ENCODE measurements around the gene ALKBH4.
"Not testable (repeated sequence)": the region's sequence is repeated elsewhere in the genome, so short reads cannot be mapped to it uniquely, and the experiment has no call there.

The ALKBH4 gene

GRCh38 chr7:102454932-102455331 is 9.7 kb downstream of the ALKBH4 start:
- DNase-seq (ENCODE audit: low read depth in 2 of 2), result not testable (repeated sequence)

DNA sequence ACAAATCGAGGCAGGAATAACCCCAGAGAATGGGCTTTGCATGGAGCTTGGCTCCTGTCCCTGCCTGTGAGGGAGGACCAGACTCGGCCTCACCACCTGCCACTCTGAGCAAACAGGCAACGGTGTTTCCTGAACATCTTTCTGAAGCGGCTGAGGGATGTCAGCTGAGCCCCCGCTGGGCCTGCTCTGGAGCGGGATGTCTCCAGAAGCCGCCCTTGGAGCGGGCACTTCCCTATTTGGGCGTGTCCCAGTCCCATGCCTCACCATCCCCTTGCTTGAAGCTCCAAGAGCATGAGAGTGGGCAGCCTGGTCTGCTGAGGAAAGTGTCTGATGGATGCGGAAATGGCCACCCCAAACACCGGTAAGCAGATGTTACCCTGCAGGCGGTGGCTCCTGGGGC is 10.2 kb downstream of the ALKBH4 start:
- DNase-seq (ENCODE audit: low read depth in 2 of 2), result no peak

DNA sequence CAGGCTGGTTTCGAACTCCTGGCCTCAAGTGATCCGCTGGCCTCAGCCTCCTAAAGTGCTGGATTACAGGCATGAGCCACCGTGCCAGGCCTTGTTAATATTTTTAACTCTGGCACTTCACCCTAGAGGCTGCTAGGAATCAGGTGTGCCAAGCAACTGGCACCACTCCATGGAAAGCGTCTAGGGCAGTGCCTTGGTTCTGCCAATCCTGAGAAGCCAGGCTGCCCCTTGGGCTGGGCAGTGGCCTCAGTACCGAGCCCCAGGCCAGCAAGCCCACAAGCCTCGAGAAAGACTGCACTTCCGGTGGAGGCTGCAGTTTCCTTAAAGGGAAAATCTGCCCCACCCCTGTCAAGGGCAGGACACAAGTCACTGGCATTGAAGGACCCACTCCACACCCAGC is 11.3 kb downstream of the ALKBH4 start:
- DNase-seq (ENCODE audit: low read depth in 2 of 2), result no peak

- DNase-seq (ENCODE audit: low read depth in 2 of 2), result no peak
These were observed 12.2 kb downstream of the ALKBH4 start for GRCh38 chr7:102452451-102452850.

- DNase-seq (ENCODE audit: low read depth in 2 of 2), result no peak
These were observed 13.2 kb downstream of the ALKBH4 start for GRCh38 chr7:102451371-102452054.

DNA sequence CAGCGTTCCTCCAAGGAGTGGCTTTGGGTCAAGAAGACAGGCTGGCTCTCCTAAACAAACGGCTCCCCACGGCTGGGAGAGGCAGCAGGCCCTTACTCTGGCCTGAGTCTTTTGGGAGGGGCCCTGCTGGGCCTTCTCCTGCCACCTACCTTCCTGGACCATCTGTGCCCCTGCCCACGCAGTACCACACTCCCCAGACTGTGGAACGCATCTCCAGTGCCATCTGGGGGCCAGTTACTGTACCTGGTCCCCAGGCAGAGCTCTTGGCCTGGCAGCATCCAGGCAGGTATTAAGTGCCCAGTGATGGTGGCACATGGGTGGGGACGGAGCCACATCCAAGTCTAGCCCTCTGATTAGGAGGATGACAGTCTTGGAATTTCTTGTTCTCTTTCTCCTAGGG is 14.4 kb downstream of the ALKBH4 start:
- DNase-seq (ENCODE audit: low read depth in 2 of 2), result peak in 1 of 2 donors; percentile 36

GRCh38 chr7:102449136-102449535 is 15.5 kb downstream of the ALKBH4 start:
- no peak for DNase-seq (ENCODE audit: low read depth in 2 of 2)

DNA sequence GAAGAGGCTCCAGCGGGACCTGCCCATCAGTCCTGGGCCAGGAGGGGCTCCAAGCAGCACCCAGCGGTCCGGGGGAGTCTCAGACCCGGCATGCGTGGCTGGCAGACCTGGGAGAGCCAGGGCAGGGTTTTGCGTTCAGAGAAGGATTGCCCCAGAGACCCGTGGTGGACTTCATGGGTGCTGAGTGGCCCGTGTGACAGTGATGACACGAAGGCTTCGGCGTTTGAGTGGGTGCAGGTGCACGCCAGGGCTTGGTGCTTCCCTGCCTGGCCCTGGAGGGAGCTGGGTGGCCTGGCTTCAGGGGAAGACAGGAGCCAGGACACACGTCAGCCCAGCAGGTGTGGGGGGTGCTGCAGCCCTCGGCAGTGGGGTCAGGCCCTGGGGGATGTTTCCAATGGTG is 17.4 kb downstream of the ALKBH4 start:
- DNase-seq (ENCODE audit: low read depth in 2 of 2), result no peak

DNA sequence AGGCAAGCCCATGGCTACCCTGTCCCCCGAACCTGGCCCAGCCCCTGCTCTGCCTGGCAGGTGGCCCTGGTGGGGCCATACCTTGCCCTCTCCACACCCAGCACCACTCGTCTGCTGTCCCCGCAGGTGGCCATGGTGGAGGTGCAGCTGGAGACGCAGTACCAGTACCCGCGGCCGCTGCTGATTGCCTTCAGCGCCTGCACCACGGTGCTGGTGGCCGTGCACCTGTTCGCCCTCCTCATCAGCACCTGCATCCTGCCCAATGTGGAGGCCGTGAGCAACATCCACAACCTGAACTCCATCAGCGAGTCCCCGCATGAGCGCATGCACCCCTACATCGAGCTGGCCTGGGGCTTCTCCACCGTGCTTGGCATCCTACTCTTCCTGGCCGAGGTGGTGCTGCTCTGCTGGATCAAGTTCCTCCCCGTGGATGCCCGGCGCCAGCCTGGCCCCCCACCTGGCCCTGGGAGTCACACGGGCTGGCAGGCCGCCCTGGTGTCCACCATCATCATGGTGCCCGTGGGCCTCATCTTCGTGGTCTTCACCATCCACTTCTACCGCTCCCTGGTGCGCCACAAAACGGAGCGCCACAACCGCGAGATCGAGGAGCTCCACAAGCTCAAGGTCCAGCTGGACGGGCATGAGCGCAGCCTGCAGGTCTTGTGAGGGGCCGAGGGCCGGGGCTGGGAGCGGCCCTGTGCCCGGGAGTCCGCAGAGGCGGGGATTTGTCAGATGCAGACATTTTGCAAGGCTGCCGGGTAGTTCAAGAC is 18.1 kb downstream of the ALKBH4 start:
- DNase-seq (ENCODE audit: low read depth in 2 of 2), result no peak

DNA sequence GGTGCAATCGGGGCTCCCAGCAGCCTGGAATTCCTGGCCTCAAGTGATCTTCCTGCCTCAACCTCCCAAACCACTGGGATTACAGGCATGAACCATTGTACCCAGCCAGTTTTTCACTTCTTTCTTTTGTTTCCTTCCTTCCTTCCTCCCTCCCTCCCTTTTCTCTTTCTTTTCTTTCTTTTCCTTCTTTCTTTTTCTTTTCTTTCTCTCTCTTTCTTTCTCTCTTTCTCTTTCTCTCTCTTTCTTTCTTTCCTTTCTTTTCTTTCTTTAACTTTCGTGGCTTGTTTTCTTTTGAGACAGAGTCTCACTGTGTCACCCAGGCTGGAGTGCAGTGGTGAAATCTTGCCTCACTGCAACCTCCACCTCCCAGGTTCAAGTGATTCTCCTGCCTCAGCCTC is 19.0 kb downstream of the ALKBH4 start:
- DNase-seq (ENCODE audit: low read depth in 2 of 2), result no peak

GRCh38 chr7:102444961-102445673 is 19.5 kb downstream of the ALKBH4 start:
- no peak for DNase-seq (ENCODE audit: low read depth in 2 of 2)

- DNase-seq (ENCODE audit: low read depth in 2 of 2), result no peak
These were observed 24.5 kb downstream of the ALKBH4 start for GRCh38 chr7:102439963-102440795.

DNA sequence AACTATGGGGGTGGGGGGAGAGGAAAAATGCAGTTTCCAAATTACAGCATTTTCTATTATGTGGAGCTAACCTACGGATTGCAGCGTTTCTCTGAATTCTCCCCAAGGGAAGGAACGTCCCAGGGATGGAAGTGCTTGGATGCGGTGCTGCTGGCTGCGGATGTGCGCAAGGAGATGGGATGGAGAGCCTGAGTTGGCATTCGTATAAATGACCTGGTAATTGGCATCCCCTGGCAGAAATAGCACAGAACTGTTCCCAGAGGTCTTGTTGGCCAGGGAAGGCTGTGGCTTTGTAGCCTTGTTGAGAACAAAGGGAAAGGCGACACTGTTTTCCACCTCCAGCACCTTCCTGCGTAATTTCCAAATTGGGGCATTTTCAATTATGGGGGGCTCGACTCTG is 28.5 kb downstream of the ALKBH4 start:
- DNase-seq (ENCODE audit: low read depth in 2 of 2), result no peak

DNA sequence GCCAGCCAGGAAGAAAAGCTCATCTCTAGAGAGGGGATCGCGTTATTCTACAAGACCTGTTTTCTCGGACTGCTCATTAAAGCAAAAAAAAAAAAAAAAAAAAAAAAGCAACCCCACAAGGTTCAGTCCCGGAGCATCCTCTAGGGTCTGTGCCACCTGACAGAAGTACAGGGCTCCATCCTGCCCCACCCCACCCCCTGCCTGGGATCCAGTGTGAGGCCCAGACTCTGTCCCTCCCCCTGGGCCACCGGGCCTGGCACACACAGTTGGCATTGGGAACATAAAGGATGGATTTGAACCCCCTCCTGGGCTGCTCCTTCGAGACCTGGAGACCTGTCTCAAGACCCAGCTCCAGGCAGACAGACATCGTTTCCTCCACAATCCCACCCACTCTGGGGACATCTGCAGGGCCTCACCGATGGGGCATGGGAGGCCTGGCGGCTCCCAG is 30.6 kb downstream of the ALKBH4 start:
- DNase-seq (ENCODE audit: low read depth in 2 of 2), result no peak

DNA sequence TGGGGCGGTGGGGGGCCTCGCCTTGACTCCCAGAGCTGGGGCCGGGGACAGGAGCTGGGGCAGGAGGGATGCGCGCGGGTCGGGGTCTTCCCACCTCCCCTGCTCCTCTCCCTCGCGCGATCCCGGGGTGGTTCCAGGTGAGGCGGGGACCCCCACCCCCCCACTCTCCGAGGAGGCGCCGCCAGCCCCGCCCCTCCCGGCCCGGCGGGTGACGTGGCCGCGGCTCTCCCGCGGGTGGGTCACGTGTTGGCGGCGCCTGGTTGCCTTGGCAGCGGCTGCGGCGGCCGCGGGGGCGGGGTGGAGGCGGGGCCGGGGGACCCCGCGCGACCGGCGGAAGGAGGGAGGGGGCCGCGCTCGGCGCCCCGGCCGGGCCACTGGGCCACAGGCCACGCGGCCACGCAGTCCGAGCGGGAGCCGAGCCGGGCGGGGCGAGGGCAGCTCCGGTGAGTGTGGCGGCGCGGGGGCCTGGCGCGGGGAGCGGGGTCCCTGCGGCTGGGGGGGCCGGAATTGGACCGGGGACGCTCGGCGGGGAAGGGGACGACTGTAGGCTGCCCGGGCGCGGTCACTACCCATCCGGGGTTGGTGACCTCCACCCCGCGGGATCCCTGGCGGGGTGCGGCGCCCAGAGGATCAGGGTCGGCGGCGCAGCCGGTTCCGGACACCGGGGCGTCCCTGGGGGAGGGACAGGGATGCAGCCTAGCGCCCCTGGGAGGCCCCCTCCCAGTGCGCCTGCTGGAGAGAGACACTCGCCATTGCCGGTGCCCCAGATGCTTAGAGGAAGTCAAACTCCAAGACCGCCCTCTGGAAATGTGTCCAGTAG is 31.2 kb downstream of the ALKBH4 start, which contains the start of gene ORAI2:
Gene ORAI2 (plus strand): TSS at position 357 of the 820 bp plus-strand sequence. CDS start 5,382 bp downstream, outside the sequence.
- DNase-seq (ENCODE audit: low read depth in 2 of 2), result peak; percentile 79

DNA sequence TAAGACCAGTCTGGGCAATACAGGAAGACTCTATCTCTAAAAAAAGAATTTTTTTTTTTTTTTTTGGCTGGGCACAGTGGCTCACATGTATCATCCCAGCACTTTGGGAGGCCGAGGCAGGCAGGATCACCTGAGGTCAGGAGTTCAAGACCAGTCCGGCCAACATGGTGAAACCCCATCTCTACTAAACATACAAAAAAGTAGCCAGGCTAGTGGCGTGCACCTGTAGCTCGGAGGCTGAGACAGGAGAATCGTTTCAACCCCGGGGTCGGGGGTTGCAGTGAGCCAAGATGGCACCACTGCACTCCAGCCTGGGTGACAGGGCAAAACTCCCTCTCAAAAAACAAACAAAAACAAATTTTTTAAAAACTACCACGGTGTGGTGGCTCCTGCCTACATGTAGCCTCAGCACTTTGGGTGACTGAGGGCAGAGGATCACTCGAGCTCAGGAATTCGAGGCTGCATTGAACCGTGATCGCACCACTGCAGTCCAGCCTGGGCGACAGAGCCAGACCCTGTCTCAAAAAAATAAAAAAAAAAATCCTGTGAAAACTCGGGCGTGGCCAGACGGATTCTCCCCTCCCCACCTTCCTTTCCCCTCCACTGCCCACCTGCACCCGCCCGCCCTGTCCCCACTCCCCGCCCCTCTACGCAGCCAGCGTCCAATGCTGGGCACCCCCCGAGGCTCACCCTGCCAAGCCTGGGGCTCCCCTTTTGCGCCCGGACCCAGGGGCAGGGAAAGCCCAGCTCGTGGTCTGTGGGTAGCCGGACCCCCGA is 32.0 kb downstream of the ALKBH4 start:
- no peak for DNase-seq (ENCODE audit: low read depth in 2 of 2)

- DNase-seq (ENCODE audit: low read depth in 2 of 2), result peak in 1 of 2 donors; percentile 42
These were observed 32.9 kb downstream of the ALKBH4 start for GRCh38 chr7:102431617-102432298.

GRCh38 chr7:102429141-102429899 is 35.3 kb downstream of the ALKBH4 start:
- no peak for DNase-seq (ENCODE audit: low read depth in 2 of 2)

GRCh38 chr7:102427019-102427405 is 37.7 kb downstream of the ALKBH4 start:
- no peak for DNase-seq (ENCODE audit: low read depth in 2 of 2)
